Measurements from ENCODE around the gene GALNT18.
"Not testable (repeated sequence)": the region's sequence is repeated elsewhere in the genome, so short reads cannot be mapped to it uniquely, and the experiment has no call there.

The GALNT18 gene

DNA sequence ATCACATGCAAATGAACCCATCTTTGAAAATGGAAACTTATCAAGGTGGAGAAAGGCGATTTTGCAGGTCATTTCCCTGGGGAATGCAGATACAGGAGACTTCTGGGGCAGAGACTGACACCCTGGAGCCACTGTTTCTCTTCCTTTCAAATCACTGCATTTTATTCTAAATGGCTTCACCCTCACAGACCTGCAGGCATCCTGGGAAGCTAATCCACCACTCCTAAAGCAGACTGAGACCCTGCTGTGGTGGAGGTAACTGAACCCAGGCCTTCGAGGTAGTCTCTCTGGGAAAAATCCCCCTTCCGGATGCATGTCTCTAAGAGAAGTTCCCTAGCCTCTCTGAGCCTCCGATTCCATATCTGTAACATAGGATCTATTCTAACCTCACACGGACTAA is 247.9 kb downstream of the GALNT18 start:
- DNase-seq: no peak

DNA sequence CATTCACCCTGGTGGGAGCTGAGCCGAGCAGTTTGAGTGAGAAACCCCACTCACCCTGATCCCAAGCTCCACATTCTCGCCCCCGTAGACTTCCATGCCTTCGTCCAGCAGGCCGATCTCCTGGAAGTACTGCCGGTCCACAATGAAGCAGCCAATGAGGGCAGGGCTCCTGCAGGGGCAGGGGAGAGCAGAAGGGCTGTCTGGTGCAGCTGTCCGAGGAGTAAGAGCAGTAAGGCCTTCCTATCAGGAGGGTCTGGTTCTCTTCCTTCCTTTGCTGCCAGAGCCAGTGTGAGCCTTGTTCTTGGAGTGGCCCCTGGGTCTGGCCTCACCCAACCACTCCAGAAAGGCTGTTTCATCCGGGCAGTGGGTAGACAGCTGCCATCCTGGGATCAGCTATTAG is 249.3 kb downstream of the GALNT18 start:
- DNase-seq: no peak

DNA sequence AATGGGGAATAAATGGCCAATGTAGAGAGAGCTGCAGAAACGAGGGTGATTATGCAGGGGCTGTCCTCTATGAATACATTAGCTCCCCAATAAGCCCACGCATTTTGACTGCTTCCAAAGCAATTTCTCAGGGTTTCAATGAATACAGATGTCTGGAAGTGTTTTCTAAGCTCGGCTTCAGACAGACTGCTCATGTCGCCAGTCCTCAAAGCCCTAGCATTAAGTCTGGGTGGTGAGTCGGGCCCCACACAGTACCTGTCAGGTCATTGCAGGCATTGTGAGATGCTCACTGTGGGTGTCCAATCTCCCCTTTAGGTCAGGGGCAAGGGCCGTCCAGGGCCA is 250.9 kb downstream of the GALNT18 start:
- no peak for DNase-seq

DNA sequence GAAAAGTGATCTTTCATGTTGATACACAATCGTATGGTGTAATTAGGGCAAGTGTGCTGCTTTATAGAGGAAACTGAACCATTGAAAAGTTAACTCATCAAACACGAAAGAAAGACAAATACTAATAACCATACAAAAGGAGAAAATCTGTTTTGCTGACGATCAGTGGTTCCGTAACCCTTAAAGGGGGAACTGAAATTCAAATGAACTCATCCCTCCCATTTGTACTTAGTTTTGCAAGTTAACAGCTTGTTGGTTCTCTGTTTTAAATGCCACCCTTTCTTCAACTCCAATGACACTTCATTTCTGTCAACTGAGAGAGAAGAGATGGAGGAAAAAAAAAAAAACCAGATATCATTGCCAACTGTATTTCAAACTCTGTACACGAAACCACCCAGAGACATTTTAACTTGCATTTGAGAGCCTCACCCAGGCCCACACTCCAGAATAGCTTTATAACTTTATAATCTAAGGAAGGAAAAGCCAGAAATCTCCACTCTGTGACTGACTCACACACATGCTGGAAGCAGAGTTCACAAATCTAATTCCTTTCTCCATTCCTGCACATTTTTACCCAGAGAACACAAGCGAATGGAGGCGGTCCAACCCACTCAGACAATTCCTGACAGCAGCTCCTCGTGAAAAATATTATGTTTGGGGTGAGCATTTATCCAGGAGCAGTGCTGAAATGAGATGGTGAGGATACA is 251.4 kb downstream of the GALNT18 start:
- DNase-seq: no peak

DNA sequence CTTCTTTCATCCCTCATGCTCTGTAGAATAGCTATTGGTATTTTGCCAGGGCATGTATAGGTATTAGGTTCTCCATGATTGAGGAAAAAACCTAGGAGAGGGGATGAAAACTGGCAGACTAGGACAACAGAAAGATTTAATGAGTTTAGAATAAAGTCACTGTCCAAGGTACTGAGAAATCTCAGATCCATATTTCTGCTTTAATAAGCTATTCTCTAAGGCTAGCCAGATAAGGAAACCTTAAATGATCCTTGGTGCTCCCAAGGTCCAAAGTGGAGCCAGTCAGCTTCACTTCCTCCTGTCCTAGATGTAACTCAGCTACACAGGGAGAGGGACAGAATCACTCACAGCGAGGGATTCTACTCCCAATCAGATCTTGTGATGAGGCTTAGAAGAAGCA is 255.0 kb downstream of the GALNT18 start:
- DNase-seq: no peak

DNA sequence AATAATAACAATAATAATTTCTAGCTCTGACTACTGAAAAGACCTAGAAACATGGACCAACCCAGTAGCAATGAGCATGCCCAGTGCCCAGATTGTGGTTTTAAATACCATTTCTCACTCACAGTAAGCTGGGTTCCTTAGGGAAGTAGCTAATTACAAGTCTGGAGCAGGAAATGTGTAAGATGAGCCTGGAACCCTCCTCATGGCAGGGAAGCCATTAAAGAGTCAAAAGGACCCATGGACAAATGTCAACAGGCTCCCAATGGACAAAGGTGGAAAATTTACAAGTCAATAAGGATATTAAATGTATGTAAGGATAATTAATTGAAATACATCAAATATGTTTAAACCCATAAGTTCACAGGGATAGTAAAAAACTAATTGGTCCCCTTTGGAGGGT is 258.1 kb downstream of the GALNT18 start:
- no peak for DNase-seq

DNA sequence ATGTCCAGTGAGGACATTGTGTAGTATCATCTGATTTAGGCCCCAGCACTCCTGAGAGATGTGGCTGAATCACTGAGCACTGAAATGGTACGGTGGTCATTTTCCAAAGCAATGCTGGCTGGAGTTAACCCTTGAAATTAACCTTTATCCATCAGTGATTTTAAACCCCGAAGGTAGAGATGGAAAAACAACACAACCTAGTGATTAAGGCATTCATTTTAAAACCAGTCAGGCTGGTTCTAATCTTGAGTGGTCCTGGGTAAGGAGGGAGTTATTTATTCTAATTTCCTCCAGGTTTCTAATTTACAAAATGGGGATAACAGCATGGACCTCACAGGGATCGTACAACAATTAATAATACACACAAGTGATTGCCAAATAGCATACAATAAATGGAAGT is 262.2 kb downstream of the GALNT18 start:
- DNase-seq: no peak

DNA sequence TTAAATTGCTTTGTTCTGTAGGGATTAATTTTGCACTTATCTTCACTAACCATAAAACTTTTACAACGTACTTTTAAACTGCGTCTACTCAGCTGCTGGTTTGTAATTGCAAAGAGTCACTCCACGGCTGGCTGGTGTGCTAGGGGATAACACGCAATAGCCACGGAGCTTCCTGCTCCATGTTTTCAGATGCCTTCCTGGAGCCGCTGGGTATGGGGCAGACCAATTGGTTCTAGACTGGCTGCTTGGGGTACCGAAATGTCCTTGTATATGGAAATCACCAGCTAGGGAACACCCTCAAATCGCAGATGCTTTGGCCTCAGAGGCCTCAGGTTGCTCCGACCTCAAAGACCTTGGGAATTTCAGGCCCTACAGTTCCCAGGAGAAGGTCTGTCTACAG is 265.0 kb downstream of the GALNT18 start:
- DNase-seq: no peak

DNA sequence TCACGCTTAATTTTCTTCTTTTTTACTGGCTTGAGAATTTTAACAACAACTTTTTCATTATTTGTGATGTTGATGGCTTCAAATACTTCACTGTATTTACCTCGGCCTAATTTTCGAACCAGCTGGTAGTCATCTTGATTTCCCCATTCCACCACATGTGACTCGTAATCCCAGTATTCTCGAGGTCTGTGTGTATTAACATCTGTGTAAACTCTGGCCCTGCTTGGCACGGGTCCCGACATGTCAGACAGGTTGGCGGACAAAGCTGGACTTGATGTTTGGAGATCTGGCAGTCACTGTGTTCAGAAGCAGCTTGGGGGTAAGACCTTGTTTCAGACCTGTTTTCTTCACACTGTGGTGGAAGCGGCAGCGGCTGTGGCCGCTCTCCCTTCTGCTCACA is 268.9 kb downstream of the GALNT18 start, which contains the start of gene CSNK2A3:
Gene CSNK2A3, minus strand, starts transcription at position 373 of the 400 bp plus-strand sequence. Its CDS starts 131 bp downstream, at position 242.
- DNase-seq: not testable (repeated sequence)

DNA sequence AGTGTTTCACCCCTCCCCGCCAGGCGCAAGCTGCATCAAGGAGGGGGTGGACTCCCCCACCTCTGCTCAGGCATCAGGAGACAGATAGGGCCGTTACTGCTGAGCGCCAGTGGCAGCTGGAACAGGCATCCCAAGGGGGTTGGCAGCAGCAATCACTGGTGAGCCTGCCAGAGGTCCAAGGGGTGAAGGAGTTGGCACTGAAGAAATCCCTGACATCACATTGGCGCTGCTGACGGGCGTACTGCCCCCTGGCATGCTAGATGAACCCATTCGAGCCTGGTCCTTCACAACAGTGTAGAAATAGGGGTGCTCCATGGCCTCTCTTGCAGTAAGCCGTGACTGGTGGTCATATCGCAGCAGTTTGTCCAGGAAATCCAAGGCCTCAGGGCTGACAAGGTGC is 270.0 kb downstream of the GALNT18 start:
- DNase-seq: not testable (repeated sequence)

DNA sequence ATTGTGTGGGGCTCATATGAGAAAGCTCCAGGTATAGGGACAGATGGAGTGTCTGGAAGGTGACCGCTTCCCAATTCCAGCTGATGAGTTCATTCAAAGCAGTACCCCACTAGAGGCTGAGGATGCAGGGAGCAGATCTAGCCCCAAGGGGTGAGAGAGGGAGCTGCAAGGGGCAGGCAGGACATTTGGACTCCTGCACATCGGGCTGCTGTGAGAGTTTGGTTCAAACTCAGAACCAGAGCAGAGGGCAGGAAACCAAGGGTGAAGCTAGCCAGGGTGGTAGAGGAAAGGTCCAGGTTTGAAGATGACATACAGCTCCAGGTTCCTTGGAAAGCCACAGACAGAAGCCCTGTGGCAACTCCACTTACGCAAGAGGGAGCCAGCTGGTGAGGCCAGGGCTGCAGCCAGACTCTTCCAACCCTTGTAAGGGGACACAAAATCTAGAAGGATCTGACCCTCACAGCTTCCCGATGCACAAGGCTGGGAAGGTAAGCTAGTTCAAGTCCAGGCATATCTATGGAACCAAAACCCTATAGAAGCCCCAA is 270.7 kb downstream of the GALNT18 start:
- DNase-seq: no peak

DNA sequence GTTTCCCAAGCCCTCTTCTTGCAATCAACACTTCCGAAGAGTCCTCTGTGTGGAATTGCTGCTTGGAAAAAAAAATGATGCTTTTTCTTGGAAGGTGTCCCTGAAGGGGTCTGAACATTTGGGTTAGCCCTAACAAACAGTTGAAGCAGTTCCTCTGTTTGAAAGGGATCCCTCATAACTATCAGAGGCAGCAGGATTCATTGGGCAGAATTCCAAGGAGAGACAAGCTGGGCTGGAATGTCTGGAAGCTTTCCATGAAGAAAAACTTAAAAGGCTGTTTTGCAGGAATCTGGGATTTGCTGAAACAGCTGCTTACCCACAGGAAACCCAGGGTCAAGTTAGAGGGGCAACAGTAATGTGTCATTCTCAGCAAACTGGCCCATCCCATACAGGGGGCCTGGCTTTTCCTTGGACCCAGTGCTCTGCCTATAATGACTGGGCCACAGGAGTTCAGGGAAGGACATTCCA is 271.9 kb downstream of the GALNT18 start:
- no peak for DNase-seq

DNA sequence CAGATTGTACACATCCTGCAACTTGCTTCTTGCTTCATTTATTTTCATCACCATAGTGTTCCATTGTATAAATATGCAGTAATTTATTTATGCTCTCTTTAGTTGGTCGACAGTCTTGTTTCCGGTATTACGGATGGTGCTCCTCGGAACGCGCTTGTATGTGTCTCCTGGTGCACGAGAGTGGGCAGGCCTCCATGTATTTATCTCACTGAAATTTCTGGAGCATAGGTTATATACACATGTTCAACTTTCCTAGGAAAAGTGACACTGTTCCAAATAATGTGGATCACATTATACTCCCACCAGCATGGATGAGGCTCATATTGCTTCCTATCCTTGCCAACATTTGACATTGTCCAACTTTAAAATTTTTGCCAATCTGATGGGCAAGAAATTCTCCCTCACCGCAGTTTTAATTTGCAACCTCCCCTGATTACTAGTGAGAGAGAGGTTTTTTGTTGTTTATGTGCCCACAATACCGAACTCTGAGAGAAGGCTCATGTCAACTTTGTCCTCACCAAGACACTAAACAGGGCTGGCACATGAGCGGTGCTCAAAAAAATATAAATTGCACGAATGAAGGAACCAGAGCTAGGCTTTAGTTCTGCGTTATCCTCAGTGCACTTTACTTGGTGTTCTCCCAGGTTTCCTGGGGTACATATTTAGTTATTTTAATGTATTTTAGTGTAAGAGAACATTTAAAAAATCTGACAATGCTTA is 272.5 kb downstream of the GALNT18 start:
- no peak for DNase-seq

DNA sequence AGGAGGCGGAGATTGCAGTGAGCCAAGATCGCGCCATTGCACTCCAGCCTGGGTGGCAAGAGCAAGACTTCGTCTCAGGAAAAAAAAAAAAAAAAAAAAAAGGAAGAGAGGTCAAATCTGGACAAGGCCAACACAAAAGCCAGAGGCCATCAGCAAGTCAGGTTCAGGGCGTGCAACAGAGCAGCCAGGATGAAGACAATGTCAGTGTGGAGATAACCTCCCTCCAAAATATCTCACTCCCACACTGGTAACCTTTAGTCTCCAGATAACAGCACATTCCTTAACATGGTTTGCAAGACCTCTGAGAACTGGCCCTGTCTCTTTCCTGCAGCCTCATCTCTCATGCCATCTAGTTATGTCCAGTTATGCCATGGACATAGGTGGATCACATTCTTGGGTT is 273.5 kb downstream of the GALNT18 start:
- no peak for DNase-seq

DNA sequence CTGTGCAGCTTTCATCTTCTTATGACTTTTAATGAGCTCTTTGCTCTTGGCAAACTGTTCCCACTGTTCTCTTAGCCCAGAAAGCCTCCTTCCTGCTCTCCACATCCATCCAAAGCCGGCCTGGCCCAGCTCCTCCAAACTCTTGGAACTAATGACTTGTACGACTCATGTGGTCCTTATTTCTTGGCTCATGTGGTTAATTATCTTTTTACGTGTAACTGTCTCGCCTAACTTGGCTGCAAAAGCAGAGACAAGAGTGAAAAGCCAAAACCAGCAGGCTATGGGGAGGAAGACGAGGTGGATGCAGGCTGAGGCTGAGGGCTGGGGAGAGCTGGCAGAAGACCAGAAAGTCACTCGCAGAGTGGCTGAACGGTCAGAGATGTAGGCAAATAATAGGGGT is 274.2 kb downstream of the GALNT18 start:
- DNase-seq: no peak

DNA sequence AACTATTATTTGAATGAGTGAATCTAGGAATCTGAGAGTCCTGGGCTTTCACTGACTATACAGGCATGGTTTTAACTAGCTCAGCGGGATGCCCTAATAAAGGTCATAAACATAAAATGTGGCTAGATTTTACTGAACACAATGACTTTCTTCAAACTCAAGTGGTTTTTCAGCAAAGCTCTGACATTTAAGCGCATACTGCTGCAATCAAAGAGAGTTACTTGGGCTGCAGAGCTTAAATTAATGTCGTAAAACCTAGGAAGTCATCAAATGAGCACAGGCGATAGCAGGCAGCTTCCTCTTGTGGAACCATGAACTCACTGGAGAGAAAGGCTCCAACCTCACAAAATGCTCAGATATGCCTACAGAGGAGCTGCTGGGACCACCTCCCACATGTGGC is 275.5 kb downstream of the GALNT18 start:
- DNase-seq: no peak

DNA sequence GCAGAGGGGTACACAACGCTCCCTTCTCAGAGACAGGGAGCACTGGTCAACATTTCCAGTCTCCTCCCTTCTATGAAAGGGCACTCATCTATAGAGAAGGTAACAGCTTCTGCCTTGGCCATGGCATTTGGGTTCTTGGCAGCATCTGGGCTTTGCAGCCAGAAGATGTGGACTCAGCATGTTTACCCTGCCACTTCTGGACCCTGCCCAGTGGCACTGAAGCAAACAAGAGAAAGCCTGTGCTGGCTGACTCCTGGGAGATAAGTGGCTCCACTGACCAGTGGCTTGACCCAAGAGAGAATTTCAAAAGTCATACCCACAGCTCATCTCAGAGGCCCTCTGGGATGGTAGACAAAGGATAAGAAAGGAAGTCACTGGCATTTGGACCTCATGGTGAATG is 276.7 kb downstream of the GALNT18 start:
- DNase-seq: no peak

DNA sequence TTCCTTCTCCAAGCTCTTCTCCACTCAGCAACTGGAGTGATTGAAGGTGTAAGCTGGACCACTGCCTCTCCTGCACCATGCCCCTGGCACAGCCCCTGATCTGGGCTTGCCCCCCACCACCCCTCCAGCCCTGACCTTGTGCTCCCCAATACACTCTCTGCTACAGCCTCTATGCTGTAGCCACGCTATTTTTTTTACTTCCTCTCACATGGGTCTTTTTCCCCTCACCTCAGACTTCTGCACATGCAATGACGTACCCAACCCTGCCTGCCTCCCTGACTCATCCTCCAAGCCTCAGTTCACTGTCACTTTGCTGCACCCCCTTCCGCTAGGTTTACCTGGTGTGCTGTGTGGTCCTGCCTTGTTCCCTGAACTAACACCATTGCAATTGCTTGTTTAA is 277.8 kb downstream of the GALNT18 start:
- no peak for DNase-seq

DNA sequence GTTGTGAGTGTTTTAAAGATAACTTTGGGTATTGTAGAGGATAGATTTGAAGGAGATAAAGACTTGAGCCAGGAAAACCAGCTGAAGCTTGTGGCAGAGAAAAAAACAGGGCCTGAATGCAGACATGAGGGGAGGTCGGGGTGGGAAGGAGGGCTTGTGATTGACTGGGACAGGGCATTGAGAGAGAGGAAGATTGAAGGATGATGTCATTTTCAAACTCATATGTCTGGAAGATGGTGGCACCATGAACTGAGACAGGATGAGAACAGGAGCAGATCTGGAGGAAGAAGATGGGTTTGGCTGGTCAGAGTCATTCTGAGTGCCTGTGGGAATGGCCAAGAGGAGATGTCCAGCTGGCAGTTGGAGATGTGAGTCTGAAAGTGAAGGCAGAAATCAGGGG is 283.5 kb downstream of the GALNT18 start:
- no peak for DNase-seq

DNA sequence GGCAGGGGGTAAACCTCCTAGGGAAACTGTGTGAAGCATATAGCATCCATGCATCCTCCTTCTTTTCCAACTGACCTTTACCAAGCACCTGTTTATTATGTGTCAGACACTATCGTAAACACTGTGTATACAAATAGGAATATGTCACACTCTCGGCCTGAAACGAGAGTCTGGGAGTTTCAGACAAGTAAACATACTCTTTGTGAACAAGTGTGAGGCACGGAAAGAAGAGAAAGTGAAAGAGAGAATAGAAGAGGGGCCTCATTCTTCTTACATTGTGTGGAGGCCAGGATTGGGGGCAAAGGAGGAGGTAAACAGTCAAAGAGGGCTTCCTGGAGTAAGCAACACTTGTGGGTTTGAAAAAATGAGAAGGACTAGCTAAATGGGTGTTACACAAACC is 285.1 kb downstream of the GALNT18 start:
- DNase-seq: no peak

DNA sequence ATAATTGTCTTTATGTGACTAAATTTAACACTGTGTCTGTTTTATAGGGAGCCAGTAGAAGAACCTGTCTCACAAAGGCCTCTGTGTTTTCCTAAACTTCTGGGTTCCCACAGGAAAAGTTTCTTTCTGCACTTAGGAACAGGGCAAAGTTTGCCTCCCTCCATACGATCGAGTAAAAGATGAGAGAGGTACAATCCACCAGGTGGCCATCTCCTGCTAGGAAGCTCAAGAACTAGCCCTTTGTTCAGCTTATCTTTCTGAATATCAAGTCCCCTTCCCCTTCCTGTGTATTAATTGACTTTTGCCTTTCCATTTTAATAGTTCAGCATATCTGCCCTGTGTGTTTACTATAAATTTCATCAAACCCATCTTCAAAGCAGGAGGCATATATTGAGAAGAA is 286.8 kb downstream of the GALNT18 start:
- no peak for DNase-seq

DNA sequence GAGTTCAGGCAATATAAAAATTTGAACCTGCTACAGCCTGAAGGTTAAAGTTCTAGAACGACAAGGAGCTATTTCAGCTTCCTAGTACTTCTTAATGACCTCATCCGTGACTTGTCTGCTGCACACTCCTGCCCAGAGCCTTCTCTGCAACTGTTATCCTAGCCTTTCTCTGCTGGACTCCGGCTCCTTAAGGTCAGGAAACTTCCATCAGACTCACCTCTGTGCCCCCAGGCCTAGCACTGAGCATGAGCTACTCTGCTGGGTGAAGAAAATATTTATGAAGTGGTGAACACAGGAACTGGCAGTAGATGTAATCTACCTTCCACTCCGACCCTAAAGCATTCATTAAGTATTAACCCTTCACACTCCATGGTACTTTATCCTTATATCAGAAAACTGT is 287.2 kb downstream of the GALNT18 start:
- no peak for DNase-seq

DNA sequence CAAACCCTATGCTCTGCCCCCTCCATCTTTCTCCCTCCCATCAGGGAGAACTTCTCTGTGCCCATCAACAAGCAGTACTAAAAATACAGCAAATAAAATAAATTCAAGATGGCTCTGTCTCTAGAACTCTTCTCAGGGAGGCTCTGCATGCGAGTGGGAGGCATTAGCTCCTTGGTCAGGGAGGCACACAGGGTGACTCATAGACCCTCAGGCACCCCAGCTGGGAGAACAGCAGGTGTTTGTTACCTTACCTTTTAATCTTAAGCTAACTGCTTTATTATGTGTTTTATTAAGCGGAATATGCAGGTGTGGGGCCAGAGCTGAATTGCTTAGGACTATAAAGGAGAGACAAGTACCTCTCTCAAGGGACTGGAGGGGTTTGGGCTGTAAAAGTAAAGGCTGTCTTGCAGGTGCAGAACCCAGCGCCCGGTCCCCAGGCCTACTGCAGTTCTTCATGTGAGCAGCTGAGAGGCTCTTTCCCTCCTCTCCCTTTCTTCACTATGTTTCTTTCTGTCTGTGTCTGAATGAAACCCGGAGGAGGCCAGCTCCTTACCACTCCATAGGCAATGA is 289.6 kb downstream of the GALNT18 start:
- no peak for DNase-seq

All from stimulated activated naive CD4-positive, alpha-beta T cell treated with Interleukin-2 at 50 U/mL for 16 hours (primary cell).